Occipital lobe (tissue), 2 donors: Measurements from ENCODE around the gene RBM15. TPM values are rescaled to one million over a fixed set of nuclear protein-coding genes. Genes with fewer than 3 reads are reported as not detected.
A peak's percentile ranks its signal among the peaks of the same experiment; 100 is the strongest.

Experiments used
- DNase-seq: peaks from one replicate; lab custom pipeline; 2025; lab: John Stamatoyannopoulos, UW
- total RNA-seq: library from RNA; depleted of rRNA; stranded (reverse); fragments of >200 nt; gene quantifications from one replicate; pipeline ENCODE4 v1.2.3, GENCODE V29; 2014

RBM15 gene
- total RNA-seq, 1 donor from 2014 or later, result 47.1 TPM

DNA sequence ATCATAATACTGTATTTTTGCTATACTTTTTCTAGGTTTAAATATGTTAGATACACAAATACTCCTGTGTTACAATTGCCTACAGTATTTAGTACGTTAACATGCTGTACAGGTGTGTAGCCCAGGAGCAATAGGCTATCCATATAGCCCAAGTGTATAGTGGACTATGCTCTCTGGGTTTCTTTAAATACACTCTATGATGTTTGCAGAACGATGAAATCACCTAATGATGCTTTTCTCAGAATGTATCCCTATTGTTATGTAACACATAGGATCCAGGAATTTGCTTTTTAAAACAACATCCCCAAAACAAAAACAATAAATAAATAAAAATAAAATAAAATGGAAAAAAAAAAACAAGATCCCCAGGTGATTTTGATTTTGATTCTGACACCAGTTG is 18.1 kb upstream of the RBM15 start:
- DNase-seq, result no peak

DNA sequence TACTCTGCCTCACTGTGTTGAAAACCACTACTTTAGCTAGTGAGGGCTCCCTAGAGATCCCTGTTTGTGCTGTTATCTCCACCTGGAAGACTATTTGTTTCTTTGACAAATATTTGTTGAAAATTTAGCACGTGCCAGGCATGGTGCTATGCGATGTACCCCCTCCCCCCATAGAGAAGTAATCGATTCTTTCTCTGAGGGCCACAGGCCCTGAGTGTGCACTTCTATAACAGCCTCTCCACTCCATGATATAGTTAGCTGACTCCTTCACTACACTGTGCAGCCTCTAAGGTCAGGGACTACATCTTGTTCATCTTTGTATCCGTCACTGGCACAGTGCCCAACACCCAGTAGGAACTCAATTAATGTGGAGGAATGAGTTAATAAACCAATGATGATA is 17.3 kb upstream of the RBM15 start:
- no peak for DNase-seq

DNA sequence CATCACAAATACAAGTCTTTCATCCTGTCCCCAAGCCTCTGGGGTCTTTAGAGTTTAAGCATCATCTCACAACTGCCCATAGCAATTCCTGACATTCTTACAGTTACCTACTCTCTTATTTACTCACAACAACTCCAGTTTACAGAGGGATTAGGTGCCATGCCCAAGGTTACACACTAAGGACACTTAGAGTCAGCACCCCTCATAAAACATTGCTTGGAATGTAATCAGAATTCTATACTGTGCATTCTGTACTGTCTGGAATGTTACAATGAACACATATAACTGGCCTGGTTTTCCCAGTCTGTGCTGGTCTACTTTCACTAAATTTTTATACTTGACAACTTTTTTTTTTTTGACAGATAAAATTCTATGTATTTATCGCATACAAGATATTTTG is 14.5 kb upstream of the RBM15 start:
- no peak for DNase-seq

DNA sequence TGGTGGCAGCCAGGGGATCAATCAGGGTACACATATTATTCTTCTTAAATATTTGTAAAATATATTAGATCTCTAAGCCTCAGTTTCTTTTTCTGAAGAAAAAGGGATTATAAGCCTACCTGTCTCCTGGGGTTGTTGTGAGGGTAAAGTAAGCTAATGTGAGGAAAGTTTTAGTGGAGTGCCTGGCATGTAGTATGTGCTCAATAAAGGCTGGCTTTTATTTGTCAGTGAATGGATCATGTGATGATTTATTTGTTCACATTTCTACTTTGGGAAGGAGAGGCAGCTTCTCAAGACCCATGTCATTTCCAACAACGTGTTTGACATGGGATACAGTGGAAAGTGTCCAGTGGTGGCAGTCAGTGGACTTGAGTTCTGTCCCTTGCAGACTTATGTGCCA is 12.4 kb upstream of the RBM15 start:
- no peak for DNase-seq

DNA sequence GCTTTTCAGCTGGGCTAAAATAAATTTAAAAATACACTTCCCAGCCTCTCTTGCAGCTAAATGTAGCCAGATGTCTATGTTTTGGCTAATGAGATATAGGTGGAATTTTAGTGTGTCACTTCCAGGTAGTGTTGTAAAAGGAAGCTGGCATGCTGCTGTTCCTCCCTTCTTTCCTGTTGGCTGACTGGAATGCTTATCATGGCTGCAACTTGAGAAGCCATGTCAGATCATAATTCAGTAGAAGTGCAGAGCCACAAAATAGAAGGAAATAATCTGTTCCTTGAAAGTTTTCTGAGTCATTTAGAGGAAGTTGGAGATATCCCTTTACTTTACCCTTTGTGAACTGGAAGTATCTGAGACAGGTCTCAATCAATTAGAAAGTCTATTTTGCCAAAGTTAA is 10.9 kb upstream of the RBM15 start:
- DNase-seq, result no peak

DNA sequence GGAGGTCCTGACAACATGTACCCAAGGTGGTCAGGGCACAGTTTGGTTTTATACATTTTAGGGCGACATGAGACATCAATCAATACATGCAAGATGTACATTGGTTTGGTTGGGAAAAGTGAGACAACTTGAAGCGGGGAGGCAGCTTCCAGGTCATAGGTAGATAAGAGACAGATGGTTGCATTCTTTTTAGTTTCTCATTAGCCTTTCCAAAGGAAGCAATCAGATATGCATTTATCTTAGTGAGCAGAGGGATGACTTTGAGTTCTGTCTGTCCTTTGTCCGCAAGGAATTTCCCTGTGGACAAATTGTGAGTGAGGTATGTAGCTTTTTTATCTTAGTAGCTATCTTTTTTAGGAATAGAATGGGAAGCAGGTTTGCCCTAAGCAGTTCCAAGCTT is 10.5 kb upstream of the RBM15 start:
- no peak for DNase-seq

DNA sequence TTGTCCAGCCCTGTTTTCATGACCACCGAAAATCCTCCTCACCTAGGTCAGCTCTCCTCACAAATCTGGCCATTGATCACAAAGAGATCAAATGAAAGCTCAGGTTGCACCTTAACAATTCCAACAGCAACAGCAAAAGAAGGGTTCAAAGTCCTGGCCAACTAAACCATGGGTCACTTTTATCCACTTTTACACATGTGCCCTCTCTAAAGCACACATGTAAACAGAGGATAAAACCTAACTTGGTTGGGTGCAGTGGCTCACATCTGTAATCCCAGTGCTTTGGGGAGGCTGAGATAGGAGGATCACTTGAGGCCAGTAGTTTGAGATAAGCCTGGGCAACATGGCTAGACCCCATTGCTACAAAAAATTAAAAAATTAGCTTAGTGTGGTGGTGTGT is 3.9 kb upstream of the RBM15 start:
- no peak for DNase-seq

DNA sequence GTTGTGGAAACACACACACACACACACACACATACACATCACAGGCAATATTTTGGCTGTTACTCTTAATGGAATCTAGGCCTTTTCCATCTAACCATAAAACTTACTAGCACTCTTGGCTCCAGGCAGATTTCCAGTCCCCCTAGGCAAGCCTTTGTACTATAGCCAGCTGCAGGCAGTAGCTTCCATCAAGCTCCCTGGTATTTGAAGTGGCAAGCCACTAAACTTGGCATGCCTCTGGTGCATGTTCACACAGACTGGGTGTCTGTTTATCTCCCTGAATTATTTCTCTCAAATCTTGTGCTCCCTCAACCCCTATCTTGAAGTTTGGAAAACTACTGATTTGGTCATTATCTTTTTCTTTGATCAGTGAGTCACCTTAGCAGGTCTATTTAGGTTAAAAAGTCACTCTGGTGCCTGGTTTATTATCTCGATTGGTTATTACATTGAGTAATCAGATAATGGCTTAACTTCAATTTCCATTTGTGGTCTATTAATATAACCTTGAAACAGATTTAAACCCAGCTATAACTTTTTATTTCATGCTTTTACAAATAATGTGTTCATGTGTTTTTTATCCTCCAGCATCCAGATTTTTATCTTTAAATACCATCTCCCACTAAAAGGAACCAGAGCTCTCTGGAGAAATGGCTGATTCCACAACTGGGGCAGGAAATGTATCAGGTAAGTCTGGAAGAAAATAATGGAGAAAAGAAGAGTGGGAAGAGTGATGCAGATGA is 2.7 kb upstream of the RBM15 start:
- DNase-seq, result no peak

DNA sequence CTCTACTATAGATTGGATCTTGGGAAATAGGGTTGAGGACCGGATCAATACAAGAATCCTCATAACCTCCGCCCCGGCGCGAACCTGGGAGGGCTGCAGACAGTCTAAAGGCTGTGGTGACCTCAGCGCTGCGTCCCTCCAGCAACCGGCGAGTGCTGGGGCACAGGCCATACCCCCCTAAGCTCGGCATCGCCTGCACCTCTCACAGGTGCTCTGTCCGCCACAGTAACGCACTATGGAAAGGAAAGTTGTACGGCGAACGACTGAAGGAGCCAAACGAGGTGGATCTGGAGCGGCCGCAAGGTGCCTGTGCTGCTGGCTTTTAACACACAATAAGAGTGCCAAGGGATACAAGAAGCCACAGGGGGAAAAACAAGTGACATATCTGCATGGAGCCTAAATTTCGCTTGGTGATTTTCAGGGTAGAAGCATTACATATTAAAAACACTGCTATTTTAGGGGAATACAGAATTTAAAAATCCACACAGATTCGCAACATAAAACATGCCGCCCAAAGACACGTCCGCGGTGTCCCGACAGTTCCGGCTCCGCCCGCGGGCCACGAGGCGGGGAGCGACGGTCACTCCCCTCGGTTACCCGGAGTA is 1.4 kb upstream of the RBM15 start:
- DNase-seq, result no peak

DNA sequence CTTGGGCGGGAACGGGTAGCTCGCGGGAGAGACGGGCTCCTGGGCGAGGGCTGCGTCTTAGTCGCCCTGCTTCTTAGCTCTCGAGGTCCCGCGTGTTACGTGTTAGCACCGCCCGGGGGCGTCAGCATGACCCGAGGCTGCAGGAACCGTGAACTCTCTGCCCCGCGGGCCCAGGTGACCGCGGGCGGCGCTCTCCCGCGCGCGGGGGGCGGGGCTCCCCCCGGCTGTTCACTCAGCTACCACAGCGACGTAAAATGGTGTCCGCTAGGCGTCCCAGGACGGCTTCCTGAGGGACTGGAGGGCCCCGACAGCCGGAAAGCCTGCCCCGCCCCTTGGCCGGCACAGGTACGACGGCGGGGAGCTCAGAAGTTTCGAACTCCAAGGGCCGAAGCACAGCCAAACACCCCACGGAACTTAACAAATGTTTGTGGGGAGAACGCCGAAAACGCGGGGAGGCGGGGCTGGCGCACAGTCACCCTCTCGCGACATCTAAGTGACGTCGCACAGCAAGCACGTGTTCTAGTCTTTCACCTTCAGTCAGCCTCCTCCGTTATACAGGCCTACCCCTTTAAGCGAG is 780 bp upstream of the RBM15 start:
- peak; percentile 100 for DNase-seq

DNA sequence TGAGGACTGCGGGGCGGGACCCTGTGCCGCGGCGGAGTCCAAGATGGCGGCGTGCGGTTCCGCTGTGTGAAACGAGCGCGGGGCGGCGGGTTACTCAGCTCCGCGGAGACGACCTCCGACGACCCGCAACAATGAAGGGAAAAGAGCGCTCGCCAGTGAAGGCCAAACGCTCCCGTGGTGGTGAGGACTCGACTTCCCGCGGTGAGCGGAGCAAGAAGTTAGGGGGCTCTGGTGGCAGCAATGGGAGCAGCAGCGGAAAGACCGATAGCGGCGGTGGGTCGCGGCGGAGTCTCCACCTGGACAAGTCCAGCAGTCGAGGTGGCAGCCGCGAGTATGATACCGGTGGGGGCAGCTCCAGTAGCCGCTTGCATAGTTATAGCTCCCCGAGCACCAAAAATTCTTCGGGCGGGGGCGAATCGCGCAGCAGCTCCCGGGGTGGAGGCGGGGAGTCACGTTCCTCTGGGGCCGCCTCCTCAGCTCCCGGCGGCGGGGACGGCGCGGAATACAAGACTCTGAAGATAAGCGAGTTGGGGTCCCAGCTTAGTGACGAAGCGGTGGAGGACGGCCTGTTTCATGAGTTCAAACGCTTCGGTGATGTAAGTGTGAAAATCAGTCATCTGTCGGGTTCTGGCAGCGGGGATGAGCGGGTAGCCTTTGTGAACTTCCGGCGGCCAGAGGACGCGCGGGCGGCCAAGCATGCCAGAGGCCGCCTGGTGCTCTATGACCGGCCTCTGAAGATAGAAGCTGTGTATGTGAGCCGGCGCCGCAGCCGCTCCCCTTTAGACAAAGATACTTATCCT is 430 bp downstream of the RBM15 start:
- no peak for DNase-seq

DNA sequence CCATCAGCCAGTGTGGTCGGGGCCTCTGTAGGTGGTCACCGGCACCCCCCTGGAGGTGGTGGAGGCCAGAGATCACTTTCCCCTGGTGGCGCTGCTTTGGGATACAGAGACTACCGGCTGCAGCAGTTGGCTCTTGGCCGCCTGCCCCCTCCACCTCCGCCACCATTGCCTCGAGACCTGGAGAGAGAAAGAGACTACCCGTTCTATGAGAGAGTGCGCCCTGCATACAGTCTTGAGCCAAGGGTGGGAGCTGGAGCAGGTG is 961 bp downstream of the RBM15 start:
- DNase-seq, result no peak

DNA sequence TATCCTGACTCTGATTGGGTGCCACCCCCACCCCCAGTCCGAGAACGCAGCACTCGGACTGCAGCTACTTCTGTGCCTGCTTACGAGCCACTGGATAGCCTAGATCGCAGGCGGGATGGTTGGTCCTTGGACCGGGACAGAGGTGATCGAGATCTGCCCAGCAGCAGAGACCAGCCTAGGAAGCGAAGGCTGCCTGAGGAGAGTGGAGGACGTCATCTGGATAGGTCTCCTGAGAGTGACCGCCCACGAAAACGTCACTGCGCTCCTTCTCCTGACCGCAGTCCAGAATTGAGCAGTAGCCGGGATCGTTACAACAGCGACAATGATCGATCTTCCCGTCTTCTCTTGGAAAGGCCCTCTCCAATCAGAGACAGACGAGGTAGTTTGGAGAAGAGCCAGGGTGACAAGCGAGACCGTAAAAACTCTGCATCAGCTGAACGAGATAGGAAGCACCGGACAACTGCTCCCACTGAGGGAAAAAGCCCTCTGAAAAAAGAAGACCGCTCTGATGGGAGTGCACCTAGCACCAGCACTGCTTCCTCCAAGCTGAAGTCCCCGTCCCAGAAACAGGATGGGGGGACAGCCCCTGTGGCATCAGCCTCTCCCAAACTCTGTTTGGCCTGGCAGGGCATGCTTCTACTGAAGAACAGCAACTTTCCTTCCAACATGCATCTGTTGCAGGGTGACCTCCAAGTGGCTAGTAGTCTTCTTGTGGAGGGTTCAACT is 2.1 kb downstream of the RBM15 start:
- DNase-seq, result no peak

DNA sequence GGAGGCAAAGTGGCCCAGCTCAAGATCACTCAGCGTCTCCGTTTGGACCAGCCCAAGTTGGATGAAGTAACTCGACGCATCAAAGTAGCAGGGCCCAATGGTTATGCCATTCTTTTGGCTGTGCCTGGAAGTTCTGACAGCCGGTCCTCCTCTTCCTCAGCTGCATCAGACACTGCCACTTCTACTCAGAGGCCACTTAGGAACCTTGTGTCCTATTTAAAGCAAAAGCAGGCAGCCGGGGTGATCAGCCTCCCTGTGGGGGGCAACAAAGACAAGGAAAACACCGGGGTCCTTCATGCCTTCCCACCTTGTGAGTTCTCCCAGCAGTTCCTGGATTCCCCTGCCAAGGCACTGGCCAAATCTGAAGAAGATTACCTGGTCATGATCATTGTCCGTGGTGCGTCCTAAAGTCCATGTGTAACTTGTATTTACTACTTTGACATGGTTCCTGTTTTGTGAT is 2.7 kb downstream of the RBM15 start:
- no peak for DNase-seq

DNA sequence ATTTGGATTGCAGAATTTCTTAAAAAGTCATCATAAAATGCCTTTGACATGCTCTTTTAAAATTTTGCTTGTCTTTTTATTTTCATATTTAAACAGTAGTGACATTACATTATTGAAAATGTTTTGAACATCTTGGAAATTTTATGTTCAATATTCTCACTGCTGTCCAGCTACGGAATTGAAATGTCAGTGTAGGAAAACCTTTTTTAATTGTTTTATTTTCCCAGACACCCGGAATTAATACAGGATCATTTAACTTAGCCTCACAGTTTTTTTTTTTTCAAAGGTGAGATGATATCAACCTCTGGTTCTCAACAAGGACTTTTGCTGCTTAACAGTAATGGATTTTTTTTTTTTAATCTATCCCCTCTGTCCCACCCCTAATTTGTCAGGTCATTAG is 4.1 kb downstream of the RBM15 start:
- DNase-seq, result no peak

DNA sequence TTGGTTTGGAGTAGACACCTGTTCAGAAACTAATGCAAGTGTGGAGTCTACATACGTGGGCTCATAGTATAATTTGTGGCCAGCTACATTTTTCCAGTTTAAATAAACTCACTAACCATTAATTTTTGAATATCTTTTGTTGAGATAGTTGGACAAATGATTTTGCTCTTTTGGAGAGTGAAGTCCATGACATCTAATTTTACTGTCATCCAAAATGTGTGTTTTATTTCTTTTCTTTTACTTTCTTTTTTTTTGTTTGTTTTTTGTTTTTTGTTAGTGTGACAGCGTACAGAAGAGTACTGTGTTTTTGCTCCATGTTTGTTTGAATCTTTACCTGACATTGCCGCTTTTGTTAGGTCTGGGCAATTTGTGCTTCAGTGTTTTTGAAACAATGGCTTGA is 5.0 kb downstream of the RBM15 start:
- no peak for DNase-seq

DNA sequence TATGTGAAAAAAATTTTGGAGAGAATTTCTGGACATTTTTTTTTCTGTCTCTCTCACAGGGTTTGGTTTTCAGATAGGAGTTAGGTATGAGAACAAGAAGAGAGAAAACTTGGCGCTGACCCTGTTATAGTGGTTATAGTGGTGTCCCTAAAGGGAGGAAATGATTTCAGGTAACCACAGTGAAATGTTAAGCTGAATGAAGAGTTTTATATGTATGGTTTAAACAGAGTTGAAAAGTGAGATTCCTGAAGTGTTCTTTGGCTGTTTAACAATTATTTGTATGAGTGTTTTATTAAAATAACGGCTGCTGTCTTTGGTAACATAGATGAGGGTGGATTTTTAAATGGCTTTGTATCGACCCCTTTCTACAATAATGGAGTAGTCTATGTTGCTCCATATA is 6.3 kb downstream of the RBM15 start:
- no peak for DNase-seq

DNA sequence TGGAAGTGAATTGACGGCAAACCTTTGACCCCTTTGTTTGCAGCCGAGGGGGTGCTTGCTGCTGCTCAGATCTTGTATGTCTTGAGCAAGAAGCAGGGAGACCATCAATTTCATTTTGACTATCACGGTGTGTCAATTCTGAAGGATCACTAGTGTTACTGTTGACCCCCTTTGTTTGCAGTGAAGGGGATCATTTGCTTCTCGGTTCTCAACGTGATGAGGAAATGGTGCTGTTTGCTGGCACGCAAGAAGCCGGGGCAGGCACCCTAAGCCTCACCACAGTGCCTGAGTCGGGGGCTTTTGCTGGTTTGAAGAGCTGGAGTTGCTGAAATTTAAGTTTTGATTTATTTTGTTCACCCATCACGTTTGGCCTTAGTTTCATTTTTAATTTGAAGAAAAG is 7.5 kb downstream of the RBM15 start:
- DNase-seq, result no peak

DNA sequence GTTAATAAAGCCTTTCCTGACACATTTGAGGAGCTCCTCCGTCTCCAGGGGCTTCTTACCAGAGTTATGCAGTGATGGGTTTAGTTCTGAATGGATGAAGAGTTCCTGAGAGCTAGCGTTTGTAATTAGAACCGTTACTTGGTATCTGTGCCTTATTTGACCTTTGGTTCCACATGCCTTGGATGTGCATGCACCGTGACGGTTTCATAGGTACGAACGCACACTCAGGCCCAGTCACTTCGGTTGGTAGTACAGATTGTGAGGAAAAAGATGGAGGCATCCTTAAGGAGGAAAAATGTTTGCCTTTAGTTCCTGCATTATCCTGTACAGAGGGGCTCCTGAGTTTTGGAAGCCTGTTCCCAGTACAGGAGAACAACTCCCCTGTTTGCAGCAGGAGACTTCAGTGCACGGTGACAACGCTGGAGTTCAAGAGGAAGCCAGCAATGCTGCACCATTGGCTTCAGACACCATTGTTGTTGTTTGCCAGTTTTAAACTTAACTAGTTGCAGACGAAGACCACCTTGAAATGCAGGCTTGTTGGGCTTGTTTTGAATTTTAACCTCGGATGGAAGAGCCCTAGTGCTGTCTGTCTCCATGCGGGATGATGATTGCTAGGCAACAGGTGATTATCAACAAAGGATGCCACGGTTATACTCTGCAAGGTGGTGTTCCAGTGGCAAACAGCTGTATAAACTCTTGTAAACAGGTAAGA is 8.2 kb downstream of the RBM15 start:
- DNase-seq, result no peak

DNA sequence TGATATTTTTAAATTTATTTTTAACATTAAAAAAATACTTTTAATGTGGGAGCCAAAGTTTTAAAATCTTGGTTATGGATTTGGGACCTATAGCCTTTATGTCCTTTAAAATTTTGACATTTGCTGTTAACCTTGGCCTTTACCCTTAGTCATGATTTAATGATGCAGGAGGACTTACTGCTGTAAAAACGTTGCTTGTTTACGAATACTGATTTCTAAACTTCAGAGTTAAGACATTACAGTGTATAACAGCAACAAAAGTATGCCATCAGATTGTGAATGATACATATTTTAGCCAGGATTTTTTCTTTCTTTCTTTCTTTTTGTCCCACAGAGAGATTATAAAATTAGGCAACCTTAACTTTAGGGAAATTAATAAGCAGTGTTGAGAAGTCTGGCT is 8.9 kb downstream of the RBM15 start:
- DNase-seq, result no peak

DNA sequence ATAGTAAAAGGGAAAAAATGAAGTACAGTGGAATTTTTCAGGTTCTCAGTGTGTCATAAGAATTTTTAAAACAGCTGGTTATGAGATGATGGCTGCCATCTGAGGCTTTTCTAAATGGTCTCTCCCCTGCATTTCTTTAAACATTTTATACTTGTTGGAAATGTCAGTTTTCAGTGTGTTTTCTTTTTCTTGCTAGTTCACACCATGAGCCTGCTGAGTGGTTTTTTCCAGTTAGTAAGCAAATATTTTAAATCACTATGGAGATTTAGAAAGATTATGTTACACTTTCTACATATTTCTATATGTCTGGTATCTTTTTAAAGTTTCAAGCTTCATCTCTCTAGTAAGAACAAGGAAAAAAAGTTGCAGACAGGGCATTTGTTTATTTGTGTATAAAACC is 9.6 kb downstream of the RBM15 start:
- DNase-seq, result no peak
